Astrocyte (in vitro differentiated cells and primary cell): ENCODE results near the gene FIGN. TPM values are rescaled to one million over a fixed set of nuclear protein-coding genes. Genes with fewer than 3 reads are reported as not detected.

Source experiments
- DNase-seq: peaks from one replicate; pipeline ENCODE4 v3.0.0-alpha.2; 2010; ENCODE audit warnings: low read depth
- FAIRE-seq: peaks from 2 replicates; lab custom pipeline; 2011; peaks lifted over from hg19 to GRCh38; lab: Jason Lieb, UNC
- H2AFZ ChIP-seq: 2 replicates; pipeline ENCODE4 v1.6.0; 2012; ENCODE audit warnings: low read depth, low read length, inconsistent platforms
- H3K27ac ChIP-seq: 2 replicates; pipeline ENCODE4 v1.5.1; 2011; ENCODE audit warnings: low read depth, low read length, inconsistent platforms
- H3K27me3 ChIP-seq: 2 replicates; pipeline ENCODE4 v1.6.0; 2011; ENCODE audit warnings: low read length, inconsistent platforms; ENCODE audit not compliant: insufficient read depth
- H3K36me3 ChIP-seq: 2 replicates; pipeline ENCODE4 v1.5.1; 2011; ENCODE audit warnings: low read length, inconsistent platforms; ENCODE audit not compliant: insufficient read depth
- H3K4me1 ChIP-seq: 2 replicates; pipeline ENCODE4 v1.5.1; 2011; ENCODE audit warnings: low read length, inconsistent platforms; ENCODE audit not compliant: insufficient read depth
- H3K4me2 ChIP-seq: 2 replicates; pipeline ENCODE4 v1.6.0; 2012; ENCODE audit warnings: low read length, inconsistent platforms
- H3K4me3 ChIP-seq: 2 replicates; pipeline ENCODE4 v1.5.1; 2011; ENCODE audit warnings: low read depth, mild to moderate bottlenecking, low read length, inconsistent platforms; ENCODE audit not compliant: insufficient read depth
- H3K79me2 ChIP-seq: 2 replicates; pipeline ENCODE4 v1.6.0; 2012; ENCODE audit warnings: mild to moderate bottlenecking, low read length, inconsistent platforms; ENCODE audit not compliant: insufficient read depth
- H3K9ac ChIP-seq: 2 replicates; pipeline ENCODE4 v1.6.0; 2012; ENCODE audit warnings: mild to moderate bottlenecking, low read length, inconsistent platforms
- H3K9me3 ChIP-seq: 2 replicates; pipeline ENCODE4 v1.5.1; 2012; ENCODE audit warnings: low read depth, mild to moderate bottlenecking, low read length, inconsistent platforms; ENCODE audit not compliant: insufficient read depth
- H4K20me1 ChIP-seq: 2 replicates; pipeline ENCODE4 v1.6.0; 2012; ENCODE audit warnings: low read length, inconsistent platforms; ENCODE audit not compliant: insufficient read depth
- H3K27ac Mint-ChIP-seq: one replicate; pipeline ENCODE4 v1.8.0; 2021; ENCODE audit warnings: mild to moderate bottlenecking, mixed read lengths; ENCODE audit not compliant: unreplicated experiment
- H3K27me3 Mint-ChIP-seq: one replicate; pipeline ENCODE4 v1.8.0; 2021; ENCODE audit warnings: low read depth, mixed read lengths; ENCODE audit not compliant: unreplicated experiment
- H3K36me3 Mint-ChIP-seq: one replicate; pipeline ENCODE4 v1.8.0; 2021; ENCODE audit warnings: low read depth, mixed read lengths; ENCODE audit not compliant: unreplicated experiment
- H3K4me1 Mint-ChIP-seq: one replicate; pipeline ENCODE4 v1.8.0; 2021; ENCODE audit warnings: low read depth, mixed read lengths; ENCODE audit not compliant: unreplicated experiment
- H3K4me3 Mint-ChIP-seq: one replicate; pipeline ENCODE4 v1.8.0; 2021; ENCODE audit warnings: mild to moderate bottlenecking, moderate library complexity, mixed read lengths; ENCODE audit not compliant: unreplicated experiment
- H3K9me3 Mint-ChIP-seq: one replicate; pipeline ENCODE4 v1.8.0; 2021; ENCODE audit warnings: mild to moderate bottlenecking, mixed read lengths; ENCODE audit not compliant: unreplicated experiment
- EZH2 ChIP-seq: IDR thresholded peaks from 2 replicates; pipeline ENCODE4 v1.6.1; 2012; ENCODE audit warnings: mild to moderate bottlenecking, low read length, inconsistent platforms; ENCODE audit not compliant: insufficient read depth
- total RNA-seq: library from RNA; stranded (reverse); gene quantifications from 2 replicates; pipeline ENCODE4 v1.2.1, GENCODE V29; 2021
- TF ChIP-seq, protein P1 (sequence below): IDR thresholded peaks from 2 replicates; pipeline ENCODE4 v1.5.1; 2011; ENCODE audit warnings: low read depth, mild to moderate bottlenecking, inconsistent platforms, low read length, moderate library complexity; ENCODE audit not compliant: insufficient read depth

Gene FIGN
- total RNA-seq, 1 donor from 2014 or later, result 30.3 TPM

DNA sequence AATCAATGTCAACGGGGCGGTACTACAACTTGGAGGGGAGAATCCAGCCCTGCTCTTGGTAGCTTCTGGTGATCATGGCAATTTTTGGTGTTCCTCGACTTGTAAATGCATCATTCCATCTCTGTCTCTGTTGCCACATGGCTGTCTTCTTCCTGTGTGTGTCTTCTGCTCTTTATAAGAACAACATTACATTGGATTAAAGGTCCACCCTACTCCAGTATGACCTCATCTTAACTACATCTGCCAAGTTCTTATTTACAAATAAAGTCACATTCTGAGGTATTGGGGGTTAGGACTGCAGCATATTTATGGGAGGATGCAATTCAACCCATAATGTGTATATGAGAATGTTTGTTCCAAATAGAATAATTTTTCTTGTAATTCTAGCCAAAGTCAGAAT, 28.8 kb upstream of the FIGN start:
- Histone ChIP-seq H3K36me3 (no peaks in the 10 kb centered on the region), H4K20me1 (no peaks in the 10 kb centered on the region), H3K4me3 (no peak overlapping the region), H3K27me3 (no peaks in the 10 kb centered on the region), H2AFZ (no peak overlapping the region), H3K9ac (no peak overlapping the region), H3K9me3 (no peaks in the 10 kb centered on the region), H3K27ac (no peak overlapping the region), H3K79me2 (no peaks in the 10 kb centered on the region), H3K4me2 (no peak overlapping the region), H3K4me1 (no peaks in the 10 kb centered on the region)
- Mint-ChIP-seq H3K36me3 (no peaks in the 10 kb centered on the region), H3K27ac (no peak overlapping the region), H3K4me1 (no peaks in the 10 kb centered on the region), H3K4me3 (no peak overlapping the region), H3K27me3 (peaks cover 1% of the 10 kb centered on the region), H3K9me3 (no peaks in the 10 kb centered on the region)
- DNase-seq, result no peak
- TF ChIP-seq, protein P1, sequence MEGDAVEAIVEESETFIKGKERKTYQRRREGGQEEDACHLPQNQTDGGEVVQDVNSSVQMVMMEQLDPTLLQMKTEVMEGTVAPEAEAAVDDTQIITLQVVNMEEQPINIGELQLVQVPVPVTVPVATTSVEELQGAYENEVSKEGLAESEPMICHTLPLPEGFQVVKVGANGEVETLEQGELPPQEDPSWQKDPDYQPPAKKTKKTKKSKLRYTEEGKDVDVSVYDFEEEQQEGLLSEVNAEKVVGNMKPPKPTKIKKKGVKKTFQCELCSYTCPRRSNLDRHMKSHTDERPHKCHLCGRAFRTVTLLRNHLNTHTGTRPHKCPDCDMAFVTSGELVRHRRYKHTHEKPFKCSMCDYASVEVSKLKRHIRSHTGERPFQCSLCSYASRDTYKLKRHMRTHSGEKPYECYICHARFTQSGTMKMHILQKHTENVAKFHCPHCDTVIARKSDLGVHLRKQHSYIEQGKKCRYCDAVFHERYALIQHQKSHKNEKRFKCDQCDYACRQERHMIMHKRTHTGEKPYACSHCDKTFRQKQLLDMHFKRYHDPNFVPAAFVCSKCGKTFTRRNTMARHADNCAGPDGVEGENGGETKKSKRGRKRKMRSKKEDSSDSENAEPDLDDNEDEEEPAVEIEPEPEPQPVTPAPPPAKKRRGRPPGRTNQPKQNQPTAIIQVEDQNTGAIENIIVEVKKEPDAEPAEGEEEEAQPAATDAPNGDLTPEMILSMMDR, result no peak
- TF ChIP-seq EZH2, result no peak
- FAIRE-seq, result no peak

DNA sequence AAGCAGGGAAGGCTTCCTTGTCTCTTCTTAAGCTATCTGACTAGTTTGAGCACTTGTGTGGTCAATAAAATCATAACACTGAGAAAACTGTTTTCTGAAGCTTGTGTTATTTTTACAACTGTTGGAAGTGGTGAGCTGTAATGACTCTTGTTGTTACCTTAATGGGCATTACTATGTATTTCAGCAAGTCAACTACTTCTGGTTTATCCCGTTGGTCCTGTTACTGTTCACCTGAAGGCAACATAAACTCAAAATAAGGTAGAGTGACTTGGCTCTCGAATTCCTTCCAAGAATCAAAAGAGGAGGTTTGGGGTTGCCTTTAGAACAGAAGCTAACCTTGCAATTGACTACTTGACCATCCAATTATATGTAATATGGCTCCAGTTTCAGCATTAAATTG, 23.2 kb upstream of the FIGN start:
- Histone ChIP-seq H3K4me2 (no peak overlapping the region), H3K27ac (no peak overlapping the region), H3K36me3 (no peaks in the 10 kb centered on the region), H3K4me1 (no peaks in the 10 kb centered on the region), H3K79me2 (no peaks in the 10 kb centered on the region), H3K4me3 (no peak overlapping the region), H3K9ac (no peak overlapping the region), H3K27me3 (no peaks in the 10 kb centered on the region), H2AFZ (no peak overlapping the region), H3K9me3 (no peaks in the 10 kb centered on the region), H4K20me1 (no peaks in the 10 kb centered on the region)
- H3K4me1 Mint-ChIP-seq, result no peaks in the 10 kb centered on the region
- peaks cover 1% of the 10 kb centered on the region for H3K27me3 Mint-ChIP-seq
- TF ChIP-seq EZH2, result no peak
- TF ChIP-seq, protein P1, result no peak
- H3K36me3 Mint-ChIP-seq, result no peaks in the 10 kb centered on the region
- H3K27ac Mint-ChIP-seq, result no peak overlapping the region
- no peak overlapping the region for H3K4me3 Mint-ChIP-seq
- FAIRE-seq, result no peak
- DNase-seq, result no peak
- no peaks in the 10 kb centered on the region for H3K9me3 Mint-ChIP-seq

DNA sequence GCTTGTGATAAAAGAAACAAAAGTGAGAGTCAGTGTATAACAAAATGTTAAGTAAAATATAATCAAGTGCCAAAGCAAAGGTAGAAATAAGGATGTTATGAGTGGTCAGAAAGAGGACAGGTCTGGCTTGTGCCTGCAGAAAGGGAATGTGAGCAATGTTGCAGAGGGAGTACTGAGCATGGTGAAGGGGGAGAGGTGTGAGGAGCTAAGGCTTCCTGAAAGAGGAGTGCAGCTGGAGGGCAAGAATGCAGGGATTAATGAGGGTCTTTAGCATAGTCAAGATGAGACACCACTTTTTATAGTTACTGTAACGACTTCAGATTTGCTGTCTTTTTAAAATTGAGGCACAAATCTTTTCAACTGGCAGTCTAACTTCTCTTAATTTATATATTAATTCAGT, 22.0 kb upstream of the FIGN start:
- no peaks in the 10 kb centered on the region for H3K27me3 ChIP-seq
- H4K20me1 ChIP-seq, result no peaks in the 10 kb centered on the region

More for the DNA sequence above, 22.0 kb upstream of the FIGN start:
- no peak for TF ChIP-seq EZH2
- TF ChIP-seq, protein P1, result no peak
- no peak overlapping the region for H2AFZ ChIP-seq
- FAIRE-seq (no peak), DNase-seq (no peak)
- Mint-ChIP-seq H3K4me1 (peaks cover 3% of the 10 kb centered on the region), H3K4me3 (no peak overlapping the region), H3K36me3 (no peaks in the 10 kb centered on the region), H3K27me3 (peaks cover 1% of the 10 kb centered on the region), H3K9me3 (no peaks in the 10 kb centered on the region), H3K27ac (no peak overlapping the region)
- no peak overlapping the region for H3K4me2 ChIP-seq
- no peak overlapping the region for H3K27ac ChIP-seq
- H3K9me3 ChIP-seq, result no peaks in the 10 kb centered on the region
- H3K4me1 ChIP-seq, result no peaks in the 10 kb centered on the region
- no peaks in the 10 kb centered on the region for H3K36me3 ChIP-seq
- no peak overlapping the region for H3K4me3 ChIP-seq
- H3K79me2 ChIP-seq, result no peaks in the 10 kb centered on the region
- no peak overlapping the region for H3K9ac ChIP-seq
